ENCODE measurements around the gene KIF5A.

DNA sequence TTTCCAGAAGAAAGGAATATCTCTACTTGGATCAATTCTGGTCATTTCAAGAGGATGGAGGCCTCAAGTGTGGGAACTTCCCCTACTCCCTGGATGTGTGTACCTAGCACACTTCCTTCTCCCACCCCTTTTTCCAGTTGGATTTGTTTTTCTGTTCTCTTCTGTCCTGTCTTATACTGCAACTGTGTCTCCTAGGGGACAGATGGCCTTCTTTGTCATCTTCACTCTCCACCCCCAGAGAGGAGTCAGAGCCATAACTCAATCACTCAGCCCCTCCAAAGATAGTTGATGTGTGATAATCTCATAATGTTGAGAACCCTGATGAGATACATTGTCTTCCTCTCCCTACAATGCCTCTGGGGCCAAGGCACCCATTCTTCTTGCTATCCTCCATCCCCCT is 52.7 kb downstream of the KIF5A start:
- TF ChIP-seq FOS (IDR thresholded peaks at IDR 0.05; ENCODE audit: borderline replicate concordance, insufficient read depth, low read length) (no peak), EZH2 (IDR thresholded peaks at IDR 0.05; ENCODE audit: borderline replicate concordance, low read depth, low read length, severe bottlenecking) (no peak), CTCF (IDR thresholded peaks at IDR 0.05; ENCODE audit: extremely low read depth in 1 of 2, insufficient read depth in 1 of 2, low read depth in 1 of 2, low read length in 2 of 2) (no peak), POLR2A (IDR thresholded peaks at IDR 0.05; ENCODE audit: low read depth, low read length) (no peak)
- TF ChIP-seq, protein P1, sequence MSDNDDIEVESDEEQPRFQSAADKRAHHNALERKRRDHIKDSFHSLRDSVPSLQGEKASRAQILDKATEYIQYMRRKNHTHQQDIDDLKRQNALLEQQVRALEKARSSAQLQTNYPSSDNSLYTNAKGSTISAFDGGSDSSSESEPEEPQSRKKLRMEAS (IDR thresholded peaks at IDR 0.05; ENCODE audit: insufficient read depth, insufficient read length) = no peak

All from endothelial cell of umbilical vein (primary cell).